GM12878 (cell line): ENCODE measurements around the gene LARP6. TPM values are rescaled to one million over a fixed set of nuclear protein-coding genes. Genes with fewer than 3 reads are reported as not detected.

Source experiments
- ATAC-seq: fragments of 200-7000 bp; cut with Tn5 transposase; 3 replicates; pipeline ENCODE4 v1.9.1; 2020; ENCODE audit warnings: mild to moderate bottlenecking, moderate library complexity
- BruUV-seq: library from RNA; stranded (reverse); fragments of 400-500 nt; replicated peaks from 2 replicates; lab custom pipeline; 2021; lab: Mats Ljungman, UMichigan
- CTCF ChIA-PET: fragments of 300-600 bp; sonication (Branson Sonifier 250); formaldehyde crosslinking; extraction: SDS; loops from one replicate; lab custom pipeline; 2021; ENCODE audit warnings: inconsistent platforms; lab: Yijun Ruan, JAX
- POLR2A ChIA-PET: fragments of 350-600 bp; formaldehyde crosslinking; extraction: SDS; loops from one replicate; lab custom pipeline; 2021; ENCODE audit warnings: inconsistent platforms; lab: Charles Lee
- RAD21 ChIA-PET: fragments of 300-600 bp; sonication (Branson Sonifier 250); formaldehyde crosslinking; loops from one replicate; lab custom pipeline; 2023; ENCODE audit warnings: antibody characterized with exemption; ENCODE audit not compliant: unreplicated experiment; lab: Charles Lee
- SMC1A ChIA-PET: fragments of 300-600 bp; sonication (Branson Sonifier 250); formaldehyde crosslinking; loops from one replicate; lab custom pipeline; 2023; ENCODE audit not compliant: unreplicated experiment, uncharacterized antibody; lab: Charles Lee
- DNase-seq: peaks from one replicate; pipeline ENCODE4 v3.0.0-alpha.2; 2011; ENCODE audit warnings: low read depth, low spot score
- FAIRE-seq: peaks from 3 replicates; lab custom pipeline; 2011; peaks lifted over from hg19 to GRCh38; lab: Jason Lieb, UNC
- H2AFZ ChIP-seq: 2 replicates; pipeline ENCODE4 v1.6.0; 2011; ENCODE audit warnings: low read depth, low read length, control low read depth; ENCODE audit not compliant: control insufficient read depth
- H3K27ac ChIP-seq: 2 replicates; pipeline ENCODE4 v1.5.1; 2011; ENCODE audit warnings: control low read depth; ENCODE audit not compliant: control insufficient read depth, insufficient read depth
- H3K27me3 ChIP-seq, 2 experiments: replicated peaks in 1 of 2; 2 replicates each; pipeline versions ENCODE4 v1.6.0 to v1.6.1; 2011; ENCODE audit warnings: low read length in 1 of 2; ENCODE audit not compliant: control insufficient read depth in 2 of 2, insufficient read depth in 2 of 2
- H3K36me3 ChIP-seq, 2 experiments: 2 replicates each; pipeline ENCODE4 v1.5.1; 2011; ENCODE audit warnings: low read length in 1 of 2; ENCODE audit not compliant: control insufficient read depth in 2 of 2, insufficient read depth in 2 of 2
- H3K4me1 ChIP-seq: 2 replicates; pipeline ENCODE4 v1.6.1; 2011; ENCODE audit warnings: mild to moderate bottlenecking, low read length, moderate library complexity, mixed read lengths; ENCODE audit not compliant: control insufficient read depth, insufficient read depth
- H3K4me2 ChIP-seq: 2 replicates; pipeline ENCODE4 v1.6.0; 2011; ENCODE audit warnings: control low read depth; ENCODE audit not compliant: control insufficient read depth, insufficient read depth
- H3K4me3 ChIP-seq: fragments of 200-600 bp; sonication (generic); 2 replicates; pipeline ENCODE4 v1.5.1; 2016
- H3K79me2 ChIP-seq: 2 replicates; pipeline ENCODE4 v1.6.0; 2011; ENCODE audit warnings: low read length; ENCODE audit not compliant: control insufficient read depth, insufficient read depth
- H3K9ac ChIP-seq: 2 replicates; pipeline ENCODE4 v1.8.0; 2011; ENCODE audit warnings: low read length, control low read depth, mixed read lengths; ENCODE audit not compliant: control insufficient read depth, insufficient read depth
- H3K9me3 ChIP-seq: replicated peaks from 3 replicates; pipeline ENCODE4 v1.5.1; 2011; ENCODE audit warnings: mild to moderate bottlenecking, low read length; ENCODE audit not compliant: control insufficient read depth, insufficient read depth
- H4K20me1 ChIP-seq: 2 replicates; pipeline ENCODE4 v1.6.0; 2011; ENCODE audit not compliant: control insufficient read depth, insufficient read depth
- CHD4 ChIP-seq: fragments of 200-600 bp; sonication (generic); IDR thresholded peaks from 2 replicates; pipeline ENCODE4 v1.6.1; 2016; ENCODE audit warnings: mild to moderate bottlenecking
- ESRRA ChIP-seq: IDR thresholded peaks from 2 replicates; pipeline ENCODE4 v1.6.1; 2012; ENCODE audit warnings: mild to moderate bottlenecking, low read length, improper control_type of control experiment
- KDM1A ChIP-seq: fragments of 200-600 bp; sonication (generic); IDR thresholded peaks from 2 replicates; pipeline ENCODE4 v1.6.1; 2016; ENCODE audit warnings: borderline replicate concordance
- RAD21 ChIP-seq: IDR thresholded peaks from 2 replicates; pipeline ENCODE4 v1.6.1; 2011; ENCODE audit warnings: mild to moderate bottlenecking, low read depth, low read length, moderate library complexity; ENCODE audit not compliant: insufficient read depth
- RFX5 ChIP-seq: IDR thresholded peaks from 2 replicates; pipeline ENCODE4 v1.6.1; 2011; ENCODE audit warnings: low read depth, low read length, improper control_type of control experiment
- RUNX3 ChIP-seq: IDR thresholded peaks from 2 replicates; pipeline ENCODE4 v1.6.1; 2012; ENCODE audit warnings: low read length, inconsistent platforms
- TCF12 ChIP-seq: IDR thresholded peaks from 2 replicates; pipeline ENCODE4 v1.6.1; 2011; ENCODE audit warnings: low read depth, mild to moderate bottlenecking, low read length
- TCF3 ChIP-seq: IDR thresholded peaks from 2 replicates; pipeline ENCODE4 v1.6.1; 2012; ENCODE audit warnings: low read depth, mild to moderate bottlenecking, low read length, borderline replicate concordance; ENCODE audit not compliant: insufficient read depth
- ZNF207 ChIP-seq: fragments of 450-650 bp; IDR thresholded peaks from 2 replicates; pipeline ENCODE4 v1.6.1; 2014; ENCODE audit warnings: antibody characterized with exemption, mild to moderate bottlenecking, borderline replicate concordance
- WGBS: methylation state at CpG from one replicate; pipeline ENCODE4 v1.1.6; 2016; ENCODE audit warnings: low lambda C conversion rate; ENCODE audit not compliant: insufficient replicate concordance, insufficient coverage; ENCODE audit errors: missing lambda C conversion rate; 5-methylcytosine and 5-hydroxymethylcytosine counted together
- in situ Hi-C: fragments of 300-500 bp; cut with MboI; formaldehyde crosslinking; loops from 9 replicates; pipeline ENCODE4 v1.14.3; 2018; ENCODE audit warnings: mixed read lengths
- intact Hi-C: fragments of 100-400 bp; cut with micrococcal nuclease; formaldehyde crosslinking; loops from one replicate; pipeline ENCODE4 v1.14.2; 2022; ENCODE audit not compliant: unreplicated experiment
- polyA plus RNA-seq, 11 experiments: library from polyadenylated mRNA; depleted of rRNA in 4 of 11; unstranded in 6 of 11; stranded (reverse) in 5 of 11; fragments of >200 nt; fragmentation: Nextera tagmentation in 4 of 11; fragmentation: Illumina TruSeq in 1 of 11; extraction: Ambion mirVana in 4 of 11; extraction: Trizol in 1 of 11; gene quantifications; 1 replicate in 1 of 11; 2 replicates in 10 of 11; pipeline versions ENCODE4 v1.2.1 to v1.2.3, GENCODE V29; 2011 to 2016; ENCODE audit warnings: inconsistent platforms in 2 of 11, missing spikeins in 2 of 11, low read depth in 1 of 11
- total RNA-seq, 4 experiments: library from RNA; depleted of rRNA in 3 of 4; stranded (reverse); fragments of >200 nt in 3 of 4; fragmentation: Illumina TruSeq in 1 of 4; extraction: Trizol in 1 of 4; gene quantifications; 2 replicates each; pipeline versions ENCODE4 v1.2.1 to v1.2.3, GENCODE V29; 2013 to 2021
- TF ChIP-seq, protein P1 (sequence below): IDR thresholded peaks from 2 replicates; pipeline ENCODE4 v1.6.1; 2012; ENCODE audit warnings: low read length, inconsistent platforms
- TF ChIP-seq, protein P2 (sequence below): fragments of 450-650 bp; IDR thresholded peaks from 2 replicates; pipeline ENCODE4 v1.6.1; 2017; ENCODE audit warnings: mild to moderate bottlenecking, low read depth, inconsistent platforms; ENCODE audit not compliant: poor library complexity, severe bottlenecking

Gene LARP6
- total and polyA plus RNA-seq, 10 of the 15 experiments (the other 5 are each of a cell fraction or from before 2014, with no cell fraction given), result 0.74 to 14.6 (median 3.9) TPM

DNA sequence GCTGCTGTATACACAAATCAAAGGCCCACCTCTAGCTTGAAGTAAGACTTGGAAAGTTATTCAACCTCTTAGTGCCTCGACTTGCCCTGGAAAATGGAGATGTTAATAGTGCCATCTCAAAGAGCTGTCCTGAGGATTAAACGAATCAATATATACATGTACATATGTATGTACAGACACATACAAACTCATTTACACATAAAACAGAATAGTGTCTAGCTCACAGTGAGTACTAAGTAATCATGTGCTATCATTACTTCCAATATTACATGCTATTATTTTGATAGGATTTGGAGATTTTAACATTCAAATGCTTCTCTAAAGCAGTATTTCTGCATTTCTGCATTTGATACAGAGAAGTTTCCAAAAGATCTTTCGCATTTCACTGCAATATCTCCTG, 20.5 kb downstream of the LARP6 start:
- H2AFZ ChIP-seq, result no peak overlapping the region
- ChIA-PET RAD21 (no interaction called here), CTCF (no interaction called here), POLR2A (no interaction called here), SMC1A (interaction anchor here (1.6 kb wide), 1 partner anchor 41 kb away, joined by 3 read pairs; no protein-coding TSS in a partner anchor)
- H3K4me3 ChIP-seq, result no peak overlapping the region
- H3K9me3 ChIP-seq, result no peaks in the 10 kb centered on the region
- 16% methylated on average over 3 of the region's 3 CpGs for WGBS
- no peak overlapping the region for H3K9ac ChIP-seq
- no peaks in the 10 kb centered on the region for H3K4me1 ChIP-seq
- intact Hi-C loops (no loop called here), in situ Hi-C loops (no loop called here)
- BruUV-seq, result no TSS peak
- no peak for FAIRE-seq
- no peaks in the 10 kb centered on the region for H4K20me1 ChIP-seq
- H3K36me3 ChIP-seq, result no peaks in the 10 kb centered on the region
- no peak overlapping the region for H3K4me2 ChIP-seq
- no peak for DNase-seq
- H3K27ac ChIP-seq, result no peak overlapping the region
- TF ChIP-seq CHD4, result no peak
- TF ChIP-seq RUNX3, result no peak
- TF ChIP-seq, protein P1, sequence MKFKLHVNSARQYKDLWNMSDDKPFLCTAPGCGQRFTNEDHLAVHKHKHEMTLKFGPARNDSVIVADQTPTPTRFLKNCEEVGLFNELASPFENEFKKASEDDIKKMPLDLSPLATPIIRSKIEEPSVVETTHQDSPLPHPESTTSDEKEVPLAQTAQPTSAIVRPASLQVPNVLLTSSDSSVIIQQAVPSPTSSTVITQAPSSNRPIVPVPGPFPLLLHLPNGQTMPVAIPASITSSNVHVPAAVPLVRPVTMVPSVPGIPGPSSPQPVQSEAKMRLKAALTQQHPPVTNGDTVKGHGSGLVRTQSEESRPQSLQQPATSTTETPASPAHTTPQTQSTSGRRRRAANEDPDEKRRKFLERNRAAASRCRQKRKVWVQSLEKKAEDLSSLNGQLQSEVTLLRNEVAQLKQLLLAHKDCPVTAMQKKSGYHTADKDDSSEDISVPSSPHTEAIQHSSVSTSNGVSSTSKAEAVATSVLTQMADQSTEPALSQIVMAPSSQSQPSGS, result no peak
- TF ChIP-seq ESRRA, result no peak
- no peak for TF ChIP-seq TCF3
- TF ChIP-seq, protein P2, sequence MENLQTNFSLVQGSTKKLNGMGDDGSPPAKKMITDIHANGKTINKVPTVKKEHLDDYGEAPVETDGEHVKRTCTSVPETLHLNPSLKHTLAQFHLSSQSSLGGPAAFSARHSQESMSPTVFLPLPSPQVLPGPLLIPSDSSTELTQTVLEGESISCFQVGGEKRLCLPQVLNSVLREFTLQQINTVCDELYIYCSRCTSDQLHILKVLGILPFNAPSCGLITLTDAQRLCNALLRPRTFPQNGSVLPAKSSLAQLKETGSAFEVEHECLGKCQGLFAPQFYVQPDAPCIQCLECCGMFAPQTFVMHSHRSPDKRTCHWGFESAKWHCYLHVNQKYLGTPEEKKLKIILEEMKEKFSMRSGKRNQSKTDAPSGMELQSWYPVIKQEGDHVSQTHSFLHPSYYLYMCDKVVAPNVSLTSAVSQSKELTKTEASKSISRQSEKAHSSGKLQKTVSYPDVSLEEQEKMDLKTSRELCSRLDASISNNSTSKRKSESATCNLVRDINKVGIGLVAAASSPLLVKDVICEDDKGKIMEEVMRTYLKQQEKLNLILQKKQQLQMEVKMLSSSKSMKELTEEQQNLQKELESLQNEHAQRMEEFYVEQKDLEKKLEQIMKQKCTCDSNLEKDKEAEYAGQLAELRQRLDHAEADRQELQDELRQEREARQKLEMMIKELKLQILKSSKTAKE, result no peak
- TF ChIP-seq TCF12, result no peak
- TF ChIP-seq KDM1A, result no peak
- no peak for TF ChIP-seq RAD21
- no peak for TF ChIP-seq RFX5
- TF ChIP-seq ZNF207, result no peak
- no peaks in the 10 kb centered on the region for H3K27me3 ChIP-seq
- no peaks in the 10 kb centered on the region for H3K79me2 ChIP-seq
- no peak for ATAC-seq
